GM20000 (cell line): ENCODE data around the gene EXOC6B.

Experiments used
- DNase-seq: peaks from one replicate; pipeline ENCODE4 v3.0.0; 2012; ENCODE audit warnings: low spot score
- TF ChIP-seq, protein P1 (sequence below): IDR thresholded peaks from 2 replicates; pipeline ENCODE4 v1.5.1; 2012; ENCODE audit warnings: mild to moderate bottlenecking, control low read depth; ENCODE audit errors: extremely low read depth, missing control alignments

EXOC6B gene

DNA sequence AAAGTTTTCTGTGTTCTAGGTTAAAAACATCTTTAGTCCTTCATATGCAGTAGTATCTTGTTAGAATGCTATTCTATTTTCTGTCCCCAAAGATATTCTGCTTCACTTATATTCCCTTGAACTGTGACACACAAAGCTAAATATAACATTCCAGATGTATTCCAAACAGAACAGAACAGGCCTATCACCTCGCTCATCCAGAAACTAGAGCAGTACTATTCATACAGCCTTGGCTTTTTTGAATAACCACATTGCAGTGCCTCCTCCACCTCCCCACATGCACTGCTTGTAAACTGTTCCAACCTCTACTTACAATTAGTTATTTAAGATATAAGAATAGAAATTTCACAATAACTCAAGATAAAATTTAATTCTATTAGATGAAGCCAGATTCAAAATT, 196.8 kb downstream of the EXOC6B start:
- no peak for DNase-seq
- TF ChIP-seq, protein P1, sequence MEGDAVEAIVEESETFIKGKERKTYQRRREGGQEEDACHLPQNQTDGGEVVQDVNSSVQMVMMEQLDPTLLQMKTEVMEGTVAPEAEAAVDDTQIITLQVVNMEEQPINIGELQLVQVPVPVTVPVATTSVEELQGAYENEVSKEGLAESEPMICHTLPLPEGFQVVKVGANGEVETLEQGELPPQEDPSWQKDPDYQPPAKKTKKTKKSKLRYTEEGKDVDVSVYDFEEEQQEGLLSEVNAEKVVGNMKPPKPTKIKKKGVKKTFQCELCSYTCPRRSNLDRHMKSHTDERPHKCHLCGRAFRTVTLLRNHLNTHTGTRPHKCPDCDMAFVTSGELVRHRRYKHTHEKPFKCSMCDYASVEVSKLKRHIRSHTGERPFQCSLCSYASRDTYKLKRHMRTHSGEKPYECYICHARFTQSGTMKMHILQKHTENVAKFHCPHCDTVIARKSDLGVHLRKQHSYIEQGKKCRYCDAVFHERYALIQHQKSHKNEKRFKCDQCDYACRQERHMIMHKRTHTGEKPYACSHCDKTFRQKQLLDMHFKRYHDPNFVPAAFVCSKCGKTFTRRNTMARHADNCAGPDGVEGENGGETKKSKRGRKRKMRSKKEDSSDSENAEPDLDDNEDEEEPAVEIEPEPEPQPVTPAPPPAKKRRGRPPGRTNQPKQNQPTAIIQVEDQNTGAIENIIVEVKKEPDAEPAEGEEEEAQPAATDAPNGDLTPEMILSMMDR, result no peak

DNA sequence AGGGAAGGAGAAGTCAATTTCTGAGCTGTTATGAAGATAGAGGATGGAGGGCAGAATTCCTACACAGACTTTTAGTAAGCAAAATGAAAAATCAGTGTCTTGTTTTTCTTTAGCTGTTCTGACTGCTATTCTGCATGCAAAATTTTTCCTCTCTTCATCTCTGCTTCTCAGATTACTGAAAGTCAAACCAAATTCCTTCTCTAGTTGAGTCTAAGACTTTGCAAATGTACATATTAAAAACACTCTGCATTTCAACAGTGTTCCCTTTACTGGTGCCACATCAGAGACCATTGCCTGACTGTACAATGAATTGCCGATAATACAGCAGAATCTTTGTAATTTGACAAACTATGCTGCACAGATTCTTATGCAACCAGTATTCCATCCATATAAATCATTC, 198.8 kb downstream of the EXOC6B start:
- no peak for DNase-seq

DNA sequence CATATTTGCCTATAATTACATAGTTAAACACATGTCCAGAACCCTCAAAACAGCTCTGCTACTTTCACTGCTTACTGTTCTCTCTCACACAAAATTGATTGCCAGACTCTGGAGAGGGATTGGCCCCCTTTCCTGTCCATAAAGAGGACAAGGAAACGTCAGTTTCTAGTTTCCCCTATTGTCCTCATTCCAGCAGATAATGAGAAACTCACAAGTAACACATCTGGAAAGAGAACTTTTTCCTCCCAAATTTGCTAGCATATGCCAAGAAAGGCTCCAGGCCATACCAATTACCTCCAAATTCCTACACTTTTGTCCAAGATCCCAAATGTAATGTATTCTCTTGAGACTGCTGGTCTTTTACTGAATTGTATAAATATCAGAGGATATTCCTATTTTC, 200.5 kb downstream of the EXOC6B start:
- TF ChIP-seq, protein P1, result no peak
- DNase-seq, result no peak

More for the DNA sequence above, 198.8 kb downstream of the EXOC6B start:
- TF ChIP-seq, protein P1, result no peak

DNA sequence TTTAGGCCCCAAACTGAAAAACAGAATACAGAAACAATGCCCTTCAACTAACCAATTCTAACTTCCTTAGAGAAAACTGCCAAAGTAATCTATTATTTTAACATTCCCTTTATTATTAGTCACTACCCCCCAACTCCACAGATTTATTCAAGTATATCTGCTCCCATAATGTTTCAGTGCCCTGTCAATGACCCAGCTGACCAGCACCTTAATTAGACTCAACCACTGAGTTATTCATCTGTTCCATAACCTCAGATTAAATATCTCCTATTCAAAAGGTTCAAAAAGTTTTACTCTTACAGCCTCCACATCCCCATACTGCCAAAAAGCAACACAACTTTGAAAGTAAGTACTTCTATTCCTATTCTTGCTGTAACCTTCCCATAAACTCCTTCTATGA, 202.4 kb downstream of the EXOC6B start:
- TF ChIP-seq, protein P1, result no peak
- DNase-seq, result no peak

DNA sequence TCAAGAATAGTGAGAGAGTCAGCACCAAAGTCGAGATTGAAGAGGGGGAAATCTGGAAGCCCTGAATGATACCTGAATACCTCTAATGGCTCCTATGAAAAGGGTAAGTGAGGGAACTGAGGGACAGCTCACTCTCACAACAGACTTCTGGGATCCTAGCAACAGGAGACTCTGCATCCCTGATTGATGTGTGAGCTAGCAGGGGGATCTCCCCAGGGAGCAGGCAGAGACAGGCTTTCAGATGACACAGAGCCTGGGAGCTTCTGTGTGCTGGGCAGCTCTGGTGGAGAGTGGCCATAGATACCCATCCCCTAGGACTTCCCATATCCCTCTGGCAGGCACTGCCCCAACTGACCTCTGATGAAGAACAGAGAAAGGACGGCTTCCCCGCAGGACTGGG, 206.2 kb downstream of the EXOC6B start:
- TF ChIP-seq, protein P1, result no peak
- DNase-seq, result no peak

DNA sequence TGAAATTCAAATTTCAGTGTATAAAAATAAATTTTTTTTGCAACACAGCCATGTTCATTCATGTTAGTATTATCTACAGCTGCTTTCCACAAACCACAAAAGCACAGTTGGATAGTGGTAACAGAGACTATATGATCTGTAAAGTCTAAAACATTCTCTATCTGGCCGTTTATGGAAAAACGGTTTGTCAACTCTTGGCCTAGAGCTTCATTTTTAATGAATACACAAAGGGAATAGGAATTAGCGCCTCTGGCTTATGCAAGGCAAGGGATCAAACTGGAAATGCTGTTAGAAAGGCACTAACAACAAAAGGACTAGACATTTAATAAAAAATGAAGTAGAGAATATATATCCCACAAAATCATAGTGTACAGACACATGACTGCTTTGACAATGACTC, 211.9 kb downstream of the EXOC6B start:
- DNase-seq, result no peak
- TF ChIP-seq, protein P1, result no peak

DNA sequence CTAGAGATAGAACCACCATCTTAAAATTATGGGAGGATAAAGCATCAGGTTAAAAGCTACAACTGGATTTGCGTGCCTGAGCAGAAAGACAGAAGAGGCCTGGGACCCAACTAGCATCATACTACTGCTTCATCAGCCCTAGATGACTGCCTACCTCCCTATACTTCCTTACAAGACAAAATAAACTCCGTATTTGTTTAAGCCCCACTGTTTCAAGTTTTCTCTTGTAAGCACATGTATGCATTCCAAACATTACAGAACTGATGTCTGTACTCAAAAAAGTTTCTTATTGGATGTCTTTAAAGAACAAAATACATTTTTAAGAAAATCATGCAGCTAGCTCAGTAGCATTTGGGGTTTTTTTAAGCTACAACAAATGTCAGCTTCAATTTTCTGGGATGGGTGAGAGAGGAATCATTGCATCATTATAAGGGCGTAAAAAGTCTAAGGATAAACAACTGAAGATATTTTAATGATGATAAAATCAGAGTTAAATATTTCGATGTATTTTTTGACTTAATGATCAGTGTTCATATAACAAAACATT, 213.1 kb downstream of the EXOC6B start:
- no peak for DNase-seq
- TF ChIP-seq, protein P1, result no peak
